ENCODE results near the gene SETD6.

GRCh38 chr16:58487566-58488351 lies 27.6 kb upstream of the SETD6 start:
- TF ChIP-seq POLR2AphosphoS5 (IDR thresholded peaks at IDR 0.05) (peak in 1 of 2 donors; percentile 34), CTCF (IDR thresholded peaks at IDR 0.05) (peak in 2 of 3 experiments; percentile 85 to 93), EP300 (IDR thresholded peaks at IDR 0.05) (no peak), POLR2A (IDR thresholded peaks at IDR 0.05; ENCODE audit: low read depth) (no peak)

Measured in esophagus muscularis mucosa (tissue), 4 donors.